EL (cell line): ENCODE data around the gene FAM184A.
"Not testable (repeated sequence)": the region's sequence is repeated elsewhere in the genome, so short reads cannot be mapped to it uniquely, and the experiment has no call there.

Experiments used
- DNase-seq: peaks from one replicate; pipeline ENCODE4 v3.0.0-alpha.2; 2016

FAM184A gene

GRCh38 chr6:119052292-119052889, 26.1 kb downstream of the FAM184A start:
- no peak for DNase-seq

- no peak for DNase-seq
Observed at GRCh38 chr6:119044255-119044654, 34.2 kb downstream of the FAM184A start.

- DNase-seq: no peak
Observed at GRCh38 chr6:119043783-119044182, 34.7 kb downstream of the FAM184A start.

GRCh38 chr6:119043265-119043664, 35.2 kb downstream of the FAM184A start:
- DNase-seq: no peak

- no peak for DNase-seq
Observed at GRCh38 chr6:119040636-119041035, 37.8 kb downstream of the FAM184A start.

- no peak for DNase-seq
Observed at GRCh38 chr6:119040229-119040628, 38.2 kb downstream of the FAM184A start.

DNA sequence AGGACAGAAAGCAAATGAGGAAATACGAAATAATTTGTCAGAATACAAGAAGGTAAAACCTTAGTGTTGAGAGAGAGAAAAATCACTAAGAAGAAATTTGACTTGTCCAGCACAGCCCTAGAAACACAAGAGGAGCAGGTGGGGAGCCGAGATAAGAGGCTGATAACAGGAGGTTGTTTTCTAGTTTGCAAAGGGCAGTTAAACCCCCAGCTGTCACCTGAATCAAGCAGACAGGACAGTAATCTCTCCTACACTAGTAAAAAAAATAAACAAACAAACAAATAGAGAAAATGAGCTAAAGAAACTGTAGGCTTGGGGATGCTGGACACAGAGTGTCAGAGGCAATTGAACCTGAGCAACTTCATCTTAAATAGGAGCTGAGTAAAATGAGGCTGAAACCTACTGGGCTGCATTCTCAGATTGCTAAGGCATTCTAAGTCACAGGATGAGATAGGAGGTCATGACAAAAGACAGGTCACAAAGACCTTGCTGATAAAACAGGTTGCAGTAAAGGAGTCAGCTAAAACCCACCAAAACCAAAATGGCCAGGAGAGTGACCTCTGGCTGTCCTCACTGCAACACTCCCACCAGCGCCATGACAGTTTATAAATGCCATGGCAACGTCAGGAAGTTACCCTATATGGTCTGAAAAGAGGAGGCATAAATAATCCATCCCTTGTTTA, 40.4 kb downstream of the FAM184A start:
- DNase-seq: no peak

GRCh38 chr6:119037264-119037663, 41.2 kb downstream of the FAM184A start:
- DNase-seq: no peak

- no peak for DNase-seq
Observed at GRCh38 chr6:119036081-119036480, 42.4 kb downstream of the FAM184A start.

GRCh38 chr6:119035459-119035858, 43.0 kb downstream of the FAM184A start:
- no peak for DNase-seq

- DNase-seq: no peak
Observed at GRCh38 chr6:119034827-119035458, 43.5 kb downstream of the FAM184A start.

DNA sequence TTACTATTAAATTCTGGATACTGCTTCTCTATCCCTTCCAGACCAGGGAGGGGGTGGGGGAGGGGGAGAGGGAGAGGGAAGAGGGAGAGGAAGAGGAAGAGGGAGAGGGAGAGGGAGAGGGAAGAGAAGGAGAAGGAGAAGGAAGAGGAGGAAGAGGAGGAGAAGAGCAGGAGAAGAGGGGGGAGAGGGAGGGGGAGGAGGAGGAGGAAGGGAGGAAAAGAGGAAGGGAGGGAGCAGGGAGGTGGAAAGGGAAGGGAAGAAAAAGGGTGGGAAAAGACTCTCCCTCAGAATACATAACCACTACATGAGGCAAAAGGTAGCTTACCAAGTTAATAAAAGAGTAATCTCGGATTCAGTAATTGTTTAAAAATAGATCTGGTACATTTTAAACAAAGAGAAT, 46.0 kb downstream of the FAM184A start:
- DNase-seq: no peak

DNA sequence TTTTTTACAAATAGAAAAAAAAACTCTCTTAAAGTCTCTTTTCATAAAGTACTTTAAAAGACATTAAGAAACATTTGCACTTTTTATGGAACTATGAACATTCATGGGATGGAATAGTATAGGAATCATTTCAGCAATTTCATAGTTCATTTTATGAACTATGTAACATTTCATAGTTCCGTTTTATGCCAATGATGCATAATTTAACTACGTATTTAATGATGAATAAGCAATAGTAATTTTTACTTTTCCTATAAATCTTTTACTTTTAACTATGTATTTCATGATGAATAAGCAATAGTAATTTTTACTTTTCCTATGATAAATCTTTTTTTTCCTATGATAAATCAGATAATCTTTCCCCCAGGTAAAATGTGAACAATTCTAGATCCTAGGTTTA, 47.7 kb downstream of the FAM184A start:
- no peak for DNase-seq

DNA sequence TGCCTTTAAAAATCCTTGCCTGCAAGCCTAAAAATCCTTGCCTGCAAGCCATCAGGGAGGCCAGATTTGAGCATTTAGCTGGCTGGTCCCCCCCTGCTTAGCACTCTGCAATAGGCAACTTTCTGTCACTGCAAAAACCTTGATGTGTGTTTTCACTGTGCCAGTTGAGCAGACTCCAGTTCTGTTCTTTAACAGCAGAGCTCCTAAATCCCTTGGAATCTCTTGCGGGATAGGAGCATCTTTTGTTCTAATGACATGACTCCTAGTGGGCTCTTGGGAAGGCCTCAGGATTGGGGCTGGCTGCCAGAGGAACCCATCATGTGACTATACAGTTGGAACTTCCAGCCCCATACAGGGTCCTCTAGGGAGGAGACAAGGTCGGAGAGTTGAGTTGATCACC, 50.4 kb downstream of the FAM184A start:
- DNase-seq: no peak

DNA sequence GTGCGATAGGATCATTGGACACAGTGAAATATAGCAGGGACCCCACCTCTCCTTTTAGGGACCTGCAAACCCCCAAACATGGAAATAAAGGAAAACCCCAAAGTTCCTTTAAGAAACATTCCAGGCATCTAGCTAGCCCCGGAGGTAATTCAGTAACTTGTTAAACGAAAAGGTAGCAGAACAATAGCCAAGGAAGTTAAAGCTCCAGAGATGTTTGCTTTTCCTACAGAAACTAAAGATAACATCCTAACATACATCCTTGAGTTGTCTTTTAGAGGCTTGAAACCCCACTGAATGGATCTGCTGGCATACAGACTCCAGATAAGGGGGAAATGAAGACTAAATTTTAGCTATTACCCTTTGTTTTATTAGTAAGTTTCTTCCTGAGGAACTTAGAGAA, 51.0 kb downstream of the FAM184A start:
- no peak for DNase-seq

DNA sequence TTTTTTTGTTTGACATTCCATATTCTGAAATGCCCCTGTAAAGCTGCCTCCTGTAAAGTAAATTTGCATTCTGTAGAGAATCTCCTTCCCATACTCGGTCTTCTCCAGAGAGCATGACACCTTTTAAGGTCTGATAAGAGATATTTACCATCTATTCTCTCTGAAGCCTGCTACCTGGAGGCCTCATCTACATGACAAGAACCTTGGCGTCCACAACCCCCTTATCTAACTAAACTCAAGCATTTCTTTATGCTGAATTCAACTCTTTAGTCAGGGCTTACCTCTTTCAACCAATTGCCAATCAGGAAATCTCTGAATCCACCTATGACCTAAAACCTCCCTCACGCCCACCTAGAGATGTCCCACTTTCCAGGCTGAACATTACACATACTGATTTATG, 51.6 kb downstream of the FAM184A start:
- DNase-seq: no peak

GRCh38 chr6:119025793-119026192, 52.7 kb downstream of the FAM184A start:
- DNase-seq: no peak

GRCh38 chr6:119024111-119024510, 54.4 kb downstream of the FAM184A start:
- no peak for DNase-seq

GRCh38 chr6:119022796-119023195, 55.7 kb downstream of the FAM184A start:
- no peak for DNase-seq

- no peak for DNase-seq
Observed at GRCh38 chr6:119020597-119021561, 57.6 kb downstream of the FAM184A start.

DNA sequence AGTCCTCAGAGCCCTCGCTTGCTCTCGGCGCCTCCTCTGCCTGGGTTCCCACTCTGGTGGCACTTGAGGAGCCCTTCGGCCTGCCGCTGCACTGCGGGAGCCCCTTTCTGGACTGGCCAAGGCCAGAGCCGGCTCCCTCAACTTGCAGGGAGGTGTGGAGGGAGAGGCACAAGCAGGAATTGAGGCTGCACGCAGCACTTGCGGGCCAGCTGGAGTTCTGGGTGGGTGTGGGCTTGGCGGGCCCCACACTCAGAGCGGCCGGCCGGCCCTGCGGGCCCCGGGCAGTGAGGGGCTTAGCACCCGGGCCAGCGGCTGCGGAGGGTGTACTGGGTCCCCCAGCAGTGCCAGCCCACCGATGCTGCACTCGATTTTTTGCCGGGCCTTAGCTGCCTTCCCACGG, 63.3 kb downstream of the FAM184A start:
- DNase-seq: not testable (repeated sequence)

GRCh38 chr6:119012521-119012920, 65.9 kb downstream of the FAM184A start:
- DNase-seq: no peak

- DNase-seq: not testable (repeated sequence)
Observed at GRCh38 chr6:119009266-119009665, 69.2 kb downstream of the FAM184A start.
